ENCODE results near the gene FBXO39. TPM values are rescaled to one million over a fixed set of nuclear protein-coding genes. Genes with fewer than 3 reads are reported as not detected.

FBXO39 gene
- total RNA-seq, 1 donor, result 0.36 TPM

Small RNA genes lying within 50 kb of the gene (small RNA-seq; reads per million reads assigned to genes)
- gene AC004706.2, result not detected

Other genes starting within 250 kb of the FBXO39 start
- 1.8 TPM in 2 replicates for gene PITPNM3, start 219.7 kb upstream of the FBXO39 start, total RNA-seq
- gene KIAA0753, start 135.5 kb upstream of the FBXO39 start, total RNA-seq, result 17.0 and 23.6 TPM in 2 replicates
- 70.6 and 79.0 TPM in 2 replicates for gene TXNDC17, start 135.2 kb upstream of the FBXO39 start, total RNA-seq
- 5.4 and 9.1 TPM in 2 replicates for gene MED31, start 124.6 kb upstream of the FBXO39 start, total RNA-seq
- gene C17orf100, start 124.5 kb upstream of the FBXO39 start, total RNA-seq, result 0.29 and 0.72 TPM in 2 replicates
- gene SLC13A5, start 62.8 kb upstream of the FBXO39 start, total RNA-seq, result not detected in 2 replicates
- gene XAF1, start 20.2 kb upstream of the FBXO39 start, total RNA-seq, result 36.2 and 48.5 TPM in 2 replicates
- gene TEKT1, start 55.5 kb downstream of the FBXO39 start, total RNA-seq, result not detected in 2 replicates
- not detected in 2 replicates for gene ALOX12, start 219.8 kb downstream of the FBXO39 start, total RNA-seq
- 37.3 and 38.9 TPM in 2 replicates for gene RNASEK, start 236.4 kb downstream of the FBXO39 start, total RNA-seq
- not detected in 2 replicates for gene BCL6B, start 246.8 kb downstream of the FBXO39 start, total RNA-seq

Data from osteoblast (primary cell).